ENCODE data around the gene CACNA2D3. TPM values are rescaled to one million over a fixed set of nuclear protein-coding genes. Genes with fewer than 3 reads are reported as not detected.

CACNA2D3 gene
- total RNA-seq, 1 donor from 2014 or later: 35.5 TPM

GRCh38 chr3:54198556-54198955, 76.2 kb downstream of the CACNA2D3 start:
- DNase-seq (no peak), ATAC-seq (ENCODE audit: poor library complexity) (no peak)
- intact Hi-C loops (cut with DNase I): no loop called here

DNA sequence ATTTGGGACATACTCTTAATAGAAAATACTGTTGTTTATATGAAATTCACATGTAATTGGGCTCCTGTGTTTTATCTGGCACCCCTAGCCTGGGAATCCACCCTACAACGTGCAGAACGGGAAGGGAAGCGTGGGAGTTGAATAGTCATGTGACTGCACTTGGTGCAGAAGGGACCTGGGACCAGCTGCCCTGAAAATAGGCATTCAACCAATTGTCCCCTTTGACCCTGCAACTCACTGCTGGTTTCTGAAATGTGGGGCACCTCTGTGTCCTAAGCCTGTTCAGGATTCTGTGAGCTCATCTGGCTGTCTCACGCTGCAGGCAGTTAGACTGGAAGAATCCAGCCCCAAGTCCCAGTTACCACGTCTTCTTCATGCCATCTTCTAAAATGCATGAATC, 79.7 kb downstream of the CACNA2D3 start:
- ATAC-seq (ENCODE audit: poor library complexity): no peak
- intact Hi-C loops (cut with DNase I): no loop called here

GRCh38 chr3:54202651-54203248, 80.4 kb downstream of the CACNA2D3 start:
- intact Hi-C loops (cut with DNase I): no loop called here
- ATAC-seq (ENCODE audit: poor library complexity) (peak; percentile 51), DNase-seq (no peak)

More for the DNA sequence above, 79.7 kb downstream of the CACNA2D3 start:
- no peak for DNase-seq

DNA sequence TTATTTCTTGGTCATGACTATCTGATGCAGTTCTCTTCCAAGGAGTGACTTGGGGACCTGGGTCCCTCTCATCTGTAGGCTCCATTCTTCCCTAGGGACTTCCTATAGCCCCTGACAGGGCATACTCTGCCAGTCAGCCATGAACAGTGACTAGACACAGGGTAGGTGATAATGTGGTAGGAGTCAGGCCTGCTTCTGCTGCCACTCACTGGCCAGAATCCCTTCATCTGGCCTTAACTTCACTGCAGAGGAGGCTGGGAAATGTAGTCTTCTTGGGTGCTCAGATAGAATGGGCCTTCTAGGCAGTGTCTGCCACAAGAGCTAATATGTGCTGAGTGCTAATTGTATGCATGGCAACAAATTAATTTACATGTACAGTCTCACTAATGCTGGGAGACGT, 84.5 kb downstream of the CACNA2D3 start:
- intact Hi-C loops (cut with DNase I): no loop called here
- peak; percentile 40 for ATAC-seq (ENCODE audit: poor library complexity)

GRCh38 chr3:54211097-54211496, 88.7 kb downstream of the CACNA2D3 start:
- ATAC-seq (ENCODE audit: poor library complexity): peak; percentile 75
- no peak for DNase-seq
- intact Hi-C loops (cut with DNase I): no loop called here

More for the DNA sequence above, 84.5 kb downstream of the CACNA2D3 start:
- DNase-seq: no peak

DNA sequence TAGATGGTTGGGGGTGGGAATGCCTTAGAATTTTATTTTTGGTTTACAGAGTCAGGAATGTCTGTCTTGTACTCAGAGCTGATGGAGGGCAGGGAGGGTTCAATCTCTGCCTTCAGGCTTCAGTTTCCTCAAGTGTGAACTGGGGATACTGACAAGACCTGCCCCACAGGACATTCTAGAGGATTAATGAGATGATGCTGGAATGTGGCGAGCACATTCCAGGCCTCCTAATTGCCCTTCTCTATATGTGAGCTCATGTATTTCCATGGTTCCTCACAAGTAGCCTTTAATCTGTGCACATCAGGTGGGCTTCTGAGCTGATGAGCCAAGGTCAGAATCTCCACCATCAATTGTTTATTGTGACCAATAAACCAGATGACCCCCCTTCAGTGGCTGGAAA, 90.4 kb downstream of the CACNA2D3 start:
- ATAC-seq (ENCODE audit: poor library complexity) (no peak), DNase-seq (no peak)
- intact Hi-C loops (cut with DNase I): no loop called here

- intact Hi-C loops (cut with DNase I): no loop called here
- DNase-seq (no peak), ATAC-seq (ENCODE audit: poor library complexity) (peak; percentile 42)
Observed at GRCh38 chr3:54213907-54214306, 91.6 kb downstream of the CACNA2D3 start.

DNA sequence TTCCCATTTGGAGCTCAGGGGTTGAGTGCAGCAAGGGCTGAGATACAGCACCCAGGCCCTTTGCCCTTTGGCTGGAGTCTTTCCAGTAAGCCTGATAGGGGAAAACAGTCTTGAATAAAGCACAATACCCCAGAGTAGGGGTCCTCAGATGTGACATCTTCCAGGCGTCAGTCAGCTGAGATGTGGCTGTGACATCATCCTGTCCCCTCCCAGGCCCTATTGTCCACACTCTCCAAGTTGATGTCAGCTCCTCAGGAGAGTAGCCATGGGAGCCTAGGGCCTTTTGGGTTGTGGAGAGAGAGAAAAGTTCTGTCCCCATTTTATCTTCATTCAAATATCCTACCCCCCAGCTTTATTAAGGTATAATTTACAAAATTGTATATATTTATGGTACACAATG, 92.5 kb downstream of the CACNA2D3 start:
- DNase-seq: no peak
- intact Hi-C loops (cut with DNase I): no loop called here
- ATAC-seq (ENCODE audit: poor library complexity): no peak

- ATAC-seq (ENCODE audit: poor library complexity) (no peak), DNase-seq (no peak)
- intact Hi-C loops (cut with DNase I): no loop called here
Observed at GRCh38 chr3:54215521-54215920, 93.2 kb downstream of the CACNA2D3 start.

GRCh38 chr3:54217828-54218227, 95.5 kb downstream of the CACNA2D3 start:
- no peak for ATAC-seq (ENCODE audit: poor library complexity)
- intact Hi-C loops (cut with DNase I): no loop called here
- no peak for DNase-seq

DNA sequence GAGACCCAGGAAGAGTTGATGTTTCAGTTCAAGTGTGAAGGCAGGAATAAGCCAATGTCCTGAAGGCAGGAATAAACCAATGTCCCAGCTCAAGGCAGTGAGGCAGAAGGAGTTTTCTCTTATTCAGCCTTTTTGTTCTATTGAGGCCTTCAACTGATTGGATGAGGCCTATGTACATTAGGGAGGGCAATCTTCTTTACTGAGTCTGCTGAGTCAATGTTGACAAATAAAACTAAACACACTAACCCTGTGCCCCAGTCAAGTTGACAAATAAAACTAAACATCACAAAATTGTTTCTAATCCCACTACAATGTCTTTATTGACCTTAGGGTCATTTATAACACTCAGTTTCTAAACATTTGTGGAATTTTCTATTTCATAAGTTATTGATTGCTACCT, 100.0 kb downstream of the CACNA2D3 start:
- ATAC-seq (ENCODE audit: poor library complexity) (no peak), DNase-seq (no peak)
- intact Hi-C loops (cut with DNase I): no loop called here

DNA sequence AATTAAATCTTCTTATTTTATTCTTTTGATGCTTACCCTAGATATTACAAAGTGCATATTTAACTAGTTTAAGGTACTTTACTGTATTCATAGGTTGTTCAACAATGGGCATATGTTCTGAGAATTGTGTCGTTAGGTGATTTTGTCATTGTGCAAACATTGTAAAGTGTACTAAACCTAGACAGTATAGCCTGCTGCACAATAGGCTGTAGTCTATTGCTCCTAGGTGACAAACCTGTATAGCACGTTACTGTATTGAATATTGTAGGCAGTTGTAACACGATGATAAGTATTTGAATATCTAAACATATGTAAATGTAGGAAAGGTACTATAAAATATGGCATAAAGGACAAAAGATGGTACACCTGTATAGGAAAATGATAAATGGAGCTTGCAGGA, 100.7 kb downstream of the CACNA2D3 start:
- ATAC-seq (ENCODE audit: poor library complexity): no peak
- no peak for DNase-seq
- intact Hi-C loops (cut with DNase I): no loop called here

- ATAC-seq (ENCODE audit: poor library complexity): peak; percentile 92
- intact Hi-C loops (cut with DNase I): no loop called here
- DNase-seq: no peak
Observed at GRCh38 chr3:54225841-54226528, 103.6 kb downstream of the CACNA2D3 start.

DNA sequence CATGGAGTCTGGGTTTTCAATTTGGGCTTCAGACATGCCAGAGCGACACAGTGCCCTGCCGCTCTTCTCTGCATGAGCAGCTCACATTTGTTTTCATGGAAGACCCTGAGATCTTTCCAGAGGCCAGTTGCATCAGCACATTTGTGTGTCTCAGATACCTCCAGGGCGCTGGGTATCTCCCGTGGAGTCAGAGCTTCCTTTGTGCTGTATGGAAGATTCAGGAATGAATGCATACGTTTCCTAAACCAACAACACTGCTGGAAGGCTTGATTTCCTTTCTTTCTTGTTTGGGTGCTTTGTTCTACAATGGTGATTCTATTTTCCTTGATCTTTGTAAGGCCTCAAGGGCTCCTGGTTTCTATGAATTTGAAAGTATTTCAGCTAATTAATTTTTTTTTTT, 106.5 kb downstream of the CACNA2D3 start:
- intact Hi-C loops (cut with DNase I): no loop called here
- DNase-seq: no peak
- no peak for ATAC-seq (ENCODE audit: poor library complexity)

- ATAC-seq (ENCODE audit: poor library complexity) (no peak), DNase-seq (no peak)
- intact Hi-C loops (cut with DNase I): no loop called here
Observed at GRCh38 chr3:54232618-54233017, 110.3 kb downstream of the CACNA2D3 start.

- DNase-seq (no peak), ATAC-seq (ENCODE audit: poor library complexity) (no peak)
- intact Hi-C loops (cut with DNase I): no loop called here
Observed at GRCh38 chr3:54235998-54236397, 113.6 kb downstream of the CACNA2D3 start.

DNA sequence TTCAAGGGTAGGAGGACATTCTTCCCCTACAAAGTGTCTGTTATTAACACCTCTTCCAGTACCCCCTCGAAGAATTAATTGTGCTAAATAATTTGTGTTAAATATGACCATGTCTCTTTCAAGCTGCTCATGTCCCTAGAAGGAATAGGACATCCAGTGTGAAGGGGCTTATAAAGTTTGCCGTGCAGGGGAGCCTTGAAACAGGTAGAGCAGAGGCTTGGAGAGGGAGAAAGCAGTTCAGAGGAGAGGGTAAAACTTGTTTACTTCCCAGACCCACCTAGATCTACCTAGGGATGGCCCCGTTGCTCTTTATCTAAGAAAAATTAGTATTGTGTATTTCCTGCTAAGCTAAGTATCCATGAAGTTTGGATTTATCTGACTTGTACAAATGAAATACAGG, 114.8 kb downstream of the CACNA2D3 start:
- ATAC-seq (ENCODE audit: poor library complexity) (no peak), DNase-seq (no peak)
- intact Hi-C loops (cut with DNase I): no loop called here

GRCh38 chr3:54237788-54238502, 115.6 kb downstream of the CACNA2D3 start:
- no peak for ATAC-seq (ENCODE audit: poor library complexity)
- intact Hi-C loops (cut with DNase I): no loop called here
- DNase-seq: no peak

- intact Hi-C loops (cut with DNase I): no loop called here
- ATAC-seq (ENCODE audit: poor library complexity) (no peak), DNase-seq (no peak)
Observed at GRCh38 chr3:54240309-54240708, 118.0 kb downstream of the CACNA2D3 start.
